ENCODE data around the gene MIER2.

MIER2 gene

GRCh38 chr19:307111-307531, 37.5 kb downstream of the MIER2 start:
- DNase-seq (ENCODE audit: low read depth in 2 of 2): no peak

DNA sequence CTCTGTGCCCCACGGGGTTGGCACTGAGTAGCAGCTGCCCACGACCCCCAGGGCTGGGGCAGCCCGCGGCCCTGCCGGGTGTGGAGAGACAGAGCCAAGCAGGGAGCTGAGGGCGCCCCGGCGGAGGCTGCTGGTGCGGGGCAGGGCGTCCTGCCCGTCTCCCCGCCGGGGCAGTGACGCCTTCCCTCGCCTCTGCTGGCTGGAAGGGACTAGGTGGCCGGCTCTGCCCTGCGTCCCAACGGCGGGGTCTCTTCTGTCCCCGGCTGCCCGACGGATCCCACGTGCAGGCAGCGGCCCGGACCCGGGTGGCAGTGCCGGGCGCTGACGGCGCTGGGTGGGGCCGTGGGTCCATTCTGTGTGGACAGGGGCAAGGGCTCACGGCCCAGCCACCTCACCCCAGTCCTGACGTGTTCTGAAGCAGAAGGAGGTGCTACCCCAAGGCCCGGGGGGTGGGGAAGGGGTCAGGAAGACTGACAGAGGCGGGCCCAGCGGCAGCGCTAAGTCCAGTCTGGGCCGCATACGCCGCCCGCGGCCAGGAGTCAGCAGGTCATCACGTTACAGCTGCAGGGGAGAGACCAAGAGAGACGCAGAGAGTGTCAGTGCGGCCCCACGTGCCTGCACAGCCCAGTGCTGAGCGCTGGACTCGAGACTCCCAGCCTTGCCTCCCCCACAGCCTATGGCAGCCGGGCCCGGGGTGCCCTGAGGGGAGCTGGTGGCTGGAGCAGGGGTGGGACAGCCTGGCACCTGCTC, 38.3 kb downstream of the MIER2 start:
- no peak for DNase-seq (ENCODE audit: low read depth in 2 of 2)

DNA sequence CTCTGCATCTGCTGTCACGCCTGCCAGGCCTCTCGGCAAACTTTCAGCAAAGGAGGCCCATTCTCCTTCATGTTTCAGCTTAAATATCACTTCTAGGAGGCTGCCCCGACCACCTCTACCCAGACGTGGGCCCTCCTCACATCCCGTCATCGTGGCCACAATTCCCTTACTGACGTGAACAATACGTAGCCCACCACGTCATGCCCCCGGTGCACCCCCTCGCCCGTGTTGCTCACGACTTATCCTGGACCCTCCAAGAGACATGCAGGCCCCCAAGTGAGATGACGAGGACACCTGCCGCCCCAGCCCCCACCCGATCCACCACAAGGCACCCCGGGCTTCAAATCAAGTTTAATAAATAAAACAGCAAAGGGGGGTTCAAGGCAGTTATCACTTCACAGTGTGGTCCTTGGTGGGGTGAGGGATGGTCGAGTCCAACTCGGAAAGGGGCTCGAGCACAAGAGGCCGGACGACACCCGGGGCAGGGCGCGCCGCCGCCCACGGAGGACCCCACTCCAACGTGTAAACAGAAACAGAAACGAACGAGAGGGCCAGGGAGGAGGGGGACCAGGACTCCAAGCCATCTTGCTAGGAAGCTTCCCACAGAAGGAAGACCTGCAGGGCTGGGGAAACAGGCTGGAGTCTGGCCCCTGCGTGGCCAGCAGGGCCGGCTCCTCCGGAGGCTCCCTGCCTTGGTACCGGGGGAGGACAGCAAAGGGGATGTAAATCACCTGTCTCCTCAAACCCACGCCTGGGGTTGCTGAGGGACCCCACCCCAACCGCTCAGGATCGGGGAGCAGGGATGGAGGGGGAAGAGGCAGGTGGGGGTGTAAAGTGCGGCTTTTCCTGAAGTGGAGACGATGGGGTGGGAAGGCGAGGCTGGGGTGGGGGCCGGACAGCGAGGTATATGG, 39.1 kb downstream of the MIER2 start:
- DNase-seq (ENCODE audit: low read depth in 2 of 2): no peak

- no peak for DNase-seq (ENCODE audit: low read depth in 2 of 2)
Measured at GRCh38 chr19:296476-297225, 47.9 kb downstream of the MIER2 start.

DNA sequence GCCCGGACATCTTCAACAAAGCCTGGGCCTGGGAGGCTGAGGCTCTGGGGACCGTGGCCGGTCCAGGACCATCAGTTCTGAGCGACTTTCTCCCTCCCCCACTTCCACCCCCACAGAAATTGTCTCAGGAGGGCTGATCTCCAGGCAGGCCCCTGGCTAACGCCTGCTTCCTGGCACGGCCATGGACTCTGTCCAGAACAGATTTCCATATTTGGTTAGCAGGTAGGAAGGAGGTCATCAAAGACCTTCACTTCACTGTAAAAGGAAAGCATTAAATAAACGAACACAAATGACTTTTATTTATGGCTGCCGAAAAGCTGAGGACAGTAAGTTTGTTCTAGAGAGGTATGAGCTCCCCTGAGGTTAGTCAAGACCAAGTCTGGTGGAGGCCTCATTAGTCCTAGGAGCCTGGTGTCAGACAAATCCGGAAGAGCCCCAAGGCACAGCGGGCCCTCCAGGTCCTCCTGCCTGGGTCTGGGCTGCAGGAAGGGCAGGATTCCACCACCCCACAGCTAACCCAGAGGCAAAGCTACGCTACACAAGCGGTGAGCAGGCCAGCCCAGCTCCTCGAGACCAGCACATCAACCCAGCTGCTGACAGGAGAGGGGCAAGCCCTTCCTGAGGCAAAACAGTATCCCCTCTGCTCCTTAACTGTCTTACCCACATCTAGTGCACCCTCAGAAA, 48.8 kb downstream of the MIER2 start:
- DNase-seq (ENCODE audit: low read depth in 2 of 2): no peak

GRCh38 chr19:294946-295686, 49.5 kb downstream of the MIER2 start:
- DNase-seq (ENCODE audit: low read depth in 2 of 2): peak; percentile 23 to 41

- DNase-seq (ENCODE audit: low read depth in 2 of 2): no peak
Measured at GRCh38 chr19:294341-294945, 50.2 kb downstream of the MIER2 start.

DNA sequence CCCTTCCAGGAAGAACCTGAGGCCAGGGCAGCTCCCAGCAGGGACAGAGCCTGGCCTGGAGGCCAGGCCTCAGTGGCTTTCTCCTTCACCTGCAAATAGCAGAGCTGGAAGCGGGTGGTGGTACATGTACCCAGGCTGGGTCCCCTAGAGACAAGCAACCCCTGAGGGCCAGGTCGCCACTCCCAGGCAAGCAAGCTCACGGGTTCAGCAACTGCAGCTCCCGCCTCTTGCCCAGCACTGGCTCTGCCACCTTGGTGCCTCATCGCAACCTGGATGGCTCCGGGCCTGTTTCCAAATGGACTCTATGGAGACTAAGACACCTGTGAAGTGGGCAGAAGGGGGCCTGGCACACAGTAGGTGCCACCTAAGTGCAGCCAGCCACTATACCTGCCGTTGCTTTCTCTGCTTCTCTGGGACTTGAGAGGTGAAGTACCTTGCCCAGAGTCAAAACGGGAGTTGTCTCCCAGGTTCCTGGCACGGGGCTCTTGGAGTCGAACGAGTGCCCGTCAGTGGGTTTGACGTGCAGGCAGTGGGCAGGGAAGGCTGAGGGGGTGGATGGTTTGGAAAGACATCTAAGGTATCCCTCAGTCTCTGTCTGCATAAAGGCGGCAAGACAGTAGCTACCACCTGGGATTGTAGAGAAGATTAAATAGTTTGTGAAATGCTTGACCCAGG, 51.0 kb downstream of the MIER2 start:
- DNase-seq (ENCODE audit: low read depth in 2 of 2): no peak

- DNase-seq (ENCODE audit: low read depth in 2 of 2): no peak
Measured at GRCh38 chr19:292951-293350, 51.6 kb downstream of the MIER2 start.

- DNase-seq (ENCODE audit: low read depth in 2 of 2): no peak
Measured at GRCh38 chr19:292281-292884, 52.2 kb downstream of the MIER2 start.

GRCh38 chr19:291561-292280, 52.9 kb downstream of the MIER2 start:
- DNase-seq (ENCODE audit: low read depth in 2 of 2): no peak

DNA sequence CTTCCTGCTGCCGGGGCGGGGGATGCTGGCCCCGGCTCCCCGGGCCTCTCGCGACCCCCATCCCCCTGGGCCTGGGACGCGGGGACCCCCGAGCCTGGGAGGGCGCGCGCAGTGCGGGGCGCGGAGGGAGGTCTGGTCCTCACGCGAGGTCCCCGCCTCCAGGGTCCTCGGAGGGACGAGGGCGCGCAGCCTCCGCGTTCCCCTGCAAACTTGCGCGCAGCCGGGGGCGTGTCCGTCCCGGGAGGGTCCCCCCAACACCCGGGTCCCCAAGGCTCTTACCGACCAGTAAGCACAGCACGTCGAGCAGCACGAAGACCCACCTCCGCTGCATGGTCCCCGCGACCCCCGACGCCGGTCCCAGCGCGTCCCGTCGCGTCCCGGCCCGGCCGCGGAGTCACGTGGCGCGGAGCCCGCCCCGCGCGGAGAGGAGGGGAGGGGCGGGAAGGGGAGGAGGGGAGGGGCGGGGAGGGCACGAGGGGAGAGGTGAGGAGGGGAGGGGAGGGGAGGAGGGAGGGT, 53.5 kb downstream of the MIER2 start, which contains the start of gene PLPP2:
Gene PLPP2, minus strand, starts transcription at position 398 of the 516 bp plus-strand sequence. Its CDS starts 67 bp downstream, at position 331.
- DNase-seq (ENCODE audit: low read depth in 2 of 2): no peak

GRCh38 chr19:290372-291005, 54.1 kb downstream of the MIER2 start:
- DNase-seq (ENCODE audit: low read depth in 2 of 2): peak in 1 of 2 donors; percentile 23

- no peak for DNase-seq (ENCODE audit: low read depth in 2 of 2)
Measured at GRCh38 chr19:289651-290371, 54.8 kb downstream of the MIER2 start.

DNA sequence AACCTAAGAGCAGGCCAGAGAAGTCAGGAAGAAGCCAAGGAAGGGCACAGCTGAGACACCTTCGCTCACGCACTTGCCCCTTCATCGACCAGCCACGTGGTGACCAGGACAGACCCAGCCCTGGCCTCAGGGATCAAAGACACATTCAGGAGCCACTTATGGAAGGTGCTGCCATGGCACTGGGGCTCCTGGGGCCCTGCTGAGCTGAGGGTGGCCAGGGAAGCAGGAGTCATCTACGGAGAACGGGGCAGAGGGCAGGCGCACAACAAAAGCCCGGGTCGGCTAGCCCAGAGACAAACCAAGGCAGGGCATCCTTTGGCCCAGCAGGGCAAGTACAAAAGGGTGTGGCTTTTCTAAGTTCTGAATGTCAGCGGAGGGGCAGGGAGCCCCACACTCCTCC, 55.7 kb downstream of the MIER2 start:
- no peak for DNase-seq (ENCODE audit: low read depth in 2 of 2)

GRCh38 chr19:287381-287871, 57.2 kb downstream of the MIER2 start:
- no peak for DNase-seq (ENCODE audit: low read depth in 2 of 2)

DNA sequence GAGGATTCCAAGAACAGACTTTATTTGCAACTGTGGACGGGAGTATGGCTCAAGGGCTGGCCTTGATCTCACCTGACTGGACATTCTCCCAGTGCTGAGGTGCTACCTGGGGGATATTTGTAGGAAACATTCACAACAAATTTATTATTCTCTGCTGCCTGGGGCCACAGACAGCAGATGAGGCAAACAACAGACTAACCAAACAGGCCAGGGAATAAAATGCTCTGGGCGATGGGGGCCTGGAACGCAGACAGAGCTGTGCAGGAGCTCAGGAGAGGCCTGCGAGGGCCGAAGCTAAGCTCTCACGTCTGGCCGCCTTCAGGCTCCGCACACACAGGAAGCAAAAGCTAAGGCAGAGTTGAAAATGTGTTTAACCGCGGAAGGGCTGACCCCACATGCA, 61.2 kb downstream of the MIER2 start:
- DNase-seq (ENCODE audit: low read depth in 2 of 2): no peak

Measured in stimulated activated CD4-positive, alpha-beta T cell treated with anti-CD3 and anti-CD28 coated beads, Interleukin-1b, Interleukin-23, amount 100 ng/mL, for 4 hours (primary cell).